IMR-90 (cell line): ENCODE measurements around the gene SAMD4B. TPM values are rescaled to one million over a fixed set of nuclear protein-coding genes. Genes with fewer than 3 reads are reported as not detected.

Experiments used
- ATAC-seq: fragments of 200-7000 bp; cut with Tn5 transposase; 2 replicates; pipeline ENCODE4 v1.9.1; 2020; ENCODE audit warnings: low read depth, mild to moderate bottlenecking, moderate library complexity
- BruUV-seq: library from RNA; stranded (reverse); fragments of 400-500 nt; replicated peaks from 2 replicates; lab custom pipeline; 2021; lab: Mats Ljungman, UMichigan
- CTCF ChIA-PET: fragments of 300-600 bp; formaldehyde crosslinking; extraction: SDS; loops from one replicate; lab custom pipeline; 2021; ENCODE audit warnings: antibody characterized with exemption; lab: Yijun Ruan, JAX
- POLR2A ChIA-PET: fragments of 300-600 bp; sonication (Branson Sonifier 250); formaldehyde crosslinking; loops from one replicate; lab custom pipeline; 2022; ENCODE audit warnings: antibody characterized with exemption; ENCODE audit not compliant: unreplicated experiment; lab: Charles Lee
- DNase-seq: peaks from one replicate; pipeline ENCODE4 v3.0.0; 2013
- H2AFZ ChIP-seq: replicated peaks from 2 replicates; pipeline ENCODE3; 2013; ENCODE audit warnings: low read length, mild to moderate bottlenecking; ENCODE audit not compliant: poor library complexity
- H2AK5ac ChIP-seq: 2 replicates; pipeline ENCODE4 v1.6.1; 2013; ENCODE audit warnings: low read depth, low read length, inconsistent platforms
- H2AK9ac ChIP-seq: replicated peaks from 2 replicates; pipeline ENCODE3; 2013; ENCODE audit warnings: mild to moderate bottlenecking, low read depth, low read length, moderate library complexity; ENCODE audit not compliant: poor library complexity
- H2BK120ac ChIP-seq: 2 replicates; pipeline ENCODE4 v1.6.1; 2013; ENCODE audit warnings: low read depth, low read length, inconsistent platforms
- H2BK15ac ChIP-seq: 3 replicates; pipeline ENCODE4 v1.6.1; 2013; ENCODE audit warnings: low read depth, low read length, inconsistent platforms
- H2BK20ac ChIP-seq: 2 replicates; pipeline ENCODE4 v1.6.1; 2013; ENCODE audit warnings: low read depth, mild to moderate bottlenecking, inconsistent platforms, low read length, moderate library complexity
- H2BK5ac ChIP-seq: 2 replicates; pipeline ENCODE4 v1.6.1; 2013; ENCODE audit warnings: mild to moderate bottlenecking, low read depth, low read length, inconsistent platforms; ENCODE audit not compliant: poor library complexity, severe bottlenecking
- H3K14ac ChIP-seq: replicated peaks from 2 replicates; pipeline ENCODE4 v1.6.1; 2013; ENCODE audit warnings: low read depth, low read length, inconsistent platforms
- H3K18ac ChIP-seq: 2 replicates; pipeline ENCODE4 v1.6.1; 2013; ENCODE audit warnings: low read depth, low read length, control low read depth
- H3K23ac ChIP-seq: 2 replicates; pipeline ENCODE4 v1.6.1; 2013; ENCODE audit warnings: low read depth, low read length, inconsistent platforms
- H3K27ac ChIP-seq: 2 replicates; pipeline ENCODE4 v1.5.1; 2013; ENCODE audit warnings: mild to moderate bottlenecking, control low read depth, low read length; ENCODE audit not compliant: insufficient read depth
- H3K27me3 ChIP-seq: 2 replicates; pipeline ENCODE4 v1.6.1; 2013; ENCODE audit warnings: low read length; ENCODE audit not compliant: control insufficient read depth, insufficient read depth
- H3K36me3 ChIP-seq: 2 replicates; pipeline ENCODE4 v1.6.1; 2013; ENCODE audit warnings: low read length, mixed read lengths; ENCODE audit not compliant: control insufficient read depth, insufficient read depth
- H3K4ac ChIP-seq: 2 replicates; pipeline ENCODE4 v1.6.1; 2013; ENCODE audit warnings: low read depth, low read length, inconsistent platforms
- H3K4me1 ChIP-seq: 2 replicates; pipeline ENCODE4 v1.6.1; 2013; ENCODE audit warnings: low read length, mixed read lengths; ENCODE audit not compliant: control insufficient read depth, insufficient read depth
- H3K4me2 ChIP-seq: 2 replicates; pipeline ENCODE4 v1.6.1; 2013; ENCODE audit warnings: low read depth, mild to moderate bottlenecking, control low read depth, low read length, moderate library complexity
- H3K4me3 ChIP-seq: 2 replicates; pipeline ENCODE4 v1.5.1; 2013; ENCODE audit warnings: low read depth, mild to moderate bottlenecking, control low read depth, low read length, moderate library complexity; ENCODE audit not compliant: insufficient read depth
- H3K56ac ChIP-seq: 2 replicates; pipeline ENCODE4 v1.6.1; 2013; ENCODE audit warnings: low read length, inconsistent platforms; ENCODE audit not compliant: insufficient read depth; ENCODE audit errors: extremely low read depth
- H3K79me1 ChIP-seq, 2 experiments: 2 replicates each; pipeline ENCODE4 v1.6.1; 2013; ENCODE audit warnings: low read length in 2 of 2, inconsistent platforms in 1 of 2, low read depth in 1 of 2
- H3K9ac ChIP-seq: 2 replicates; pipeline ENCODE4 v1.6.1; 2013; ENCODE audit warnings: low read depth, low read length, control low read depth
- H3K9me1 ChIP-seq: 2 replicates; pipeline ENCODE4 v1.6.1; 2013; ENCODE audit warnings: low read length, inconsistent platforms; ENCODE audit not compliant: insufficient read depth
- H3K9me3 ChIP-seq: 2 replicates; pipeline ENCODE4 v1.6.1; 2013; ENCODE audit warnings: low read length; ENCODE audit not compliant: control insufficient read depth, insufficient read depth
- H4K20me1 ChIP-seq: 2 replicates; pipeline ENCODE4 v1.6.1; 2013; ENCODE audit warnings: low read length, inconsistent platforms; ENCODE audit not compliant: insufficient read depth
- H4K5ac ChIP-seq: 2 replicates; pipeline ENCODE4 v1.6.1; 2013; ENCODE audit warnings: mild to moderate bottlenecking, low read depth, low read length, control low read depth
- H4K8ac ChIP-seq, 2 experiments: 2 replicates each; pipeline ENCODE4 v1.6.1; 2013; ENCODE audit warnings: low read depth in 2 of 2, low read length in 2 of 2, control low read depth in 1 of 2, inconsistent platforms in 1 of 2
- H4K91ac ChIP-seq: 2 replicates; pipeline ENCODE4 v1.6.1; 2013; ENCODE audit warnings: low read depth, low read length, inconsistent platforms; ENCODE audit not compliant: insufficient read depth
- BHLHE40 ChIP-seq: fragments of 150-350 bp; IDR thresholded peaks from 2 replicates; pipeline ENCODE4 v1.6.1; 2016; ENCODE audit warnings: mild to moderate bottlenecking, low read depth, low read length
- CEBPB ChIP-seq: IDR thresholded peaks from 2 replicates; pipeline ENCODE4 v1.6.1; 2012; ENCODE audit warnings: low read depth, low read length, improper control_type of control experiment
- CHD1 ChIP-seq: IDR thresholded peaks from 2 replicates; pipeline ENCODE4 v1.6.1; 2012; ENCODE audit warnings: low read depth, low read length, improper control_type of control experiment
- CTCF ChIP-seq: conservative IDR thresholded peaks from 2 replicates; pipeline ENCODE4 v1.5.1; 2012; ENCODE audit warnings: mild to moderate bottlenecking, low read depth, low read length, improper control_type of control experiment
- MAFK ChIP-seq: IDR thresholded peaks from 2 replicates; pipeline ENCODE4 v1.6.1; 2012; ENCODE audit warnings: low read depth, low read length, improper control_type of control experiment
- MAZ ChIP-seq: IDR thresholded peaks from 2 replicates; pipeline ENCODE4 v1.6.1; 2012; ENCODE audit warnings: low read depth, mild to moderate bottlenecking, low read length, improper control_type of control experiment, moderate library complexity, borderline replicate concordance
- NFE2L2 ChIP-seq: fragments of 150-350 bp; IDR thresholded peaks from 2 replicates; pipeline ENCODE4 v1.6.1; 2016; ENCODE audit warnings: low read depth, mild to moderate bottlenecking, low read length
- RFX5 ChIP-seq: IDR thresholded peaks from 2 replicates; pipeline ENCODE4 v1.8.0; 2012; ENCODE audit warnings: low read depth, mild to moderate bottlenecking, low read length, moderate library complexity
- WGBS, 2 experiments: methylation state at CpG; one replicate each; pipeline versions ENCODE4 v1.1.5 to v1.1.7; 2013; ENCODE audit warnings: missing lambda C conversion rate in 2 of 2; ENCODE audit not compliant: insufficient read length in 1 of 2; ENCODE audit errors: extremely low coverage in 2 of 2; 5-methylcytosine and 5-hydroxymethylcytosine counted together
- dilution Hi-C: fragments of 300-500 bp; cut with HindIII; formaldehyde crosslinking; loops from one replicate; pipeline ENCODE4 v1.14.3; 2018; ENCODE audit warnings: low sequenced_read_pairs; ENCODE audit not compliant: unreplicated experiment
- in situ Hi-C: fragments of 300-500 bp; cut with MboI; formaldehyde crosslinking; loops from 3 replicates; pipeline ENCODE4 v1.14.3; 2019; ENCODE audit warnings: low sequenced_read_pairs, inconsistent platforms, mixed read lengths
- intact Hi-C: fragments of 100-400 bp; cut with micrococcal nuclease; formaldehyde crosslinking; loops from 2 replicates; pipeline ENCODE4 v1.10.0; 2022
- polyA plus RNA-seq, 3 experiments: library from polyadenylated mRNA; depleted of rRNA; stranded (reverse); fragments of >200 nt; gene quantifications; 2 replicates each; pipeline ENCODE4 v1.2.3, GENCODE V29; 2012; ENCODE audit warnings: low replicate concordance in 1 of 3
- total RNA-seq: library from RNA; depleted of rRNA; stranded (reverse); fragments of >200 nt; gene quantifications from 2 replicates; pipeline ENCODE4 v1.2.3, GENCODE V29; 2012

SAMD4B gene
- total and polyA plus RNA-seq, 2 of the 4 experiments (the other 2 are of a cell fraction): 18.3 to 97.2 TPM

GRCh38 chr19:39360599-39360998 lies 18.4 kb downstream of the SAMD4B start:
- no peak overlapping the region for H3K56ac ChIP-seq
- DNase-seq (no peak), ATAC-seq (no peak)
- no peak overlapping the region for H3K23ac ChIP-seq
- H2AK5ac ChIP-seq: no peak overlapping the region
- TF ChIP-seq CHD1 (no peak), CTCF (no peak), BHLHE40 (no peak), MAZ (no peak), CEBPB (no peak), MAFK (no peak), NFE2L2 (no peak), RFX5 (no peak)
- H4K91ac ChIP-seq: no peak overlapping the region
- H3K9me1 ChIP-seq: peaks cover 28% of the 10 kb centered on the region
- H3K4me2 ChIP-seq: no peak overlapping the region
- H4K8ac ChIP-seq: no peak overlapping the region
- intact Hi-C loops (no loop called here), dilution Hi-C loops (no loop called here), in situ Hi-C loops (no loop called here)
- peaks cover 38% of the 10 kb centered on the region for H3K36me3 ChIP-seq
- POLR2A ChIA-PET: no interaction called here
- no peak overlapping the region for H2AFZ ChIP-seq
- BruUV-seq: no TSS peak
- H3K4me1 ChIP-seq: peaks cover 25% of the 10 kb centered on the region
- no peak overlapping the region for H3K4me3 ChIP-seq
- H3K14ac ChIP-seq: no peak overlapping the region
- H2BK15ac ChIP-seq: no peak overlapping the region
- H3K18ac ChIP-seq: no peak overlapping the region
- CTCF ChIA-PET: no interaction called here
- no CpG with 5 or more reads among the region's 1 CpG for WGBS, 2 experiments
- no peak overlapping the region for H2AK9ac ChIP-seq
- H3K9me3 ChIP-seq: no peaks in the 10 kb centered on the region
- no peak overlapping the region for H3K4ac ChIP-seq
- H4K20me1 ChIP-seq: peaks cover 15% of the 10 kb centered on the region
- H3K79me1 ChIP-seq: peaks cover 23 to 75% of the 10 kb centered on the region in 2 experiments
- H3K27me3 ChIP-seq: no peaks in the 10 kb centered on the region
- no peak overlapping the region for H3K27ac ChIP-seq
- H4K5ac ChIP-seq: no peak overlapping the region
- H3K9ac ChIP-seq: no peak overlapping the region
- no peak overlapping the region for H2BK20ac ChIP-seq
- H2BK5ac ChIP-seq: no peak overlapping the region
- H2BK120ac ChIP-seq: no peak overlapping the region
